Gastroesophageal sphincter (tissue), 3 donors: ENCODE results near the gene GATA5.

Source experiments
- CTCF ChIP-seq, 4 experiments: fragments of 200-600 bp in 2 of 4; fragments of 450-650 bp in 2 of 4; sonication (generic) in 1 of 4; IDR thresholded peaks; one replicate each; pipeline ENCODE4 v1.5.1; 2017 to 2019; ENCODE audit warnings: antibody characterized with exemption in 4 of 4, mild to moderate bottlenecking in 2 of 4, moderate library complexity in 2 of 4
- POLR2A ChIP-seq, 2 donors: fragments of 450-650 bp; IDR thresholded peaks; one replicate each; pipeline ENCODE4 v1.6.1; 2017; ENCODE audit warnings: antibody characterized with exemption in 2 of 2, mild to moderate bottlenecking in 2 of 2, moderate library complexity in 1 of 2

GRCh38 chr20:62507323-62507722 is 31.5 kb upstream of the GATA5 start:
- TF ChIP-seq CTCF (IDR thresholded peaks at IDR 0.05), result no peak
- no peak for TF ChIP-seq POLR2A (IDR thresholded peaks at IDR 0.05)
